ENCODE data around the gene AIG1.
A peak's percentile ranks its signal among the peaks of the same experiment; 100 is the strongest.
"Not testable (repeated sequence)": the region's sequence is repeated elsewhere in the genome, so short reads cannot be mapped to it uniquely, and the experiment has no call there.

AIG1 gene

DNA sequence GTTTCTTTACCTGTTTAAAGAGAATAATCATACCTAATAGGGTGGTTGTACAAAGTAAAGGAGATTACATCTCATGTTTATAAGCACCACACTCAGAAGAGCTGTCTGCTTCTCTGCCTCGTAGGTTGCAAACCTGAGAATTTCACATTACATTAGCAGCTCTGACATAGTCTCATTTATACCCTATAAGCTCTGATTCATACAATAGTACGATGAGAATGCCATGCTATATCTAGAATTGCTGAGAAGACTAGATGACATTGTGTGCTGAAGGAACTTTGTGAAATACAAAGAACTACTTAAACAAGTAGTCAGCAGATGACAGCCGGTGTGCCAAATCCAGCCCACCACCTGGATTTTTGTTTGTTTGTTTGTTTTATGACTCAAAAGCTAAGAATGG is 268.6 kb downstream of the AIG1 start:
- DNase-seq (ENCODE audit: low spot score) = no peak

DNA sequence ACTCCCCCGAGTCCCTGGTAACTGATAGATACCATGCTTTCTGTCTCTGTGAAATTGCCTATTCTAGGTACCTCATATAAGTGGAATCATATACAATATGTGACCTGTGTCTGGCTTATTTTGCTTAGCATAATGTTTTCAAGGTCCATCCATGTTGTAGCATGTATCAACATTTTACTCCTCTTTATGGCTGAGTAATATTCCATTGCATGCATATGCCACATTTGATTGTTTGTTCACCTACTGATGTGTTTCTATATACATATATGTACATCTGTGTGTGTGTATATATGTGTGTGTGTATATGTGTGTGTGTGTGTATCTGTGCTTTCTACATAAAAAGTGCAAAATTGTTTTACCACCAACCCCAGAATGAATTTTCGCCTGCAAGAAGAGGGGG is 270.7 kb downstream of the AIG1 start:
- no peak for DNase-seq (ENCODE audit: low spot score)

DNA sequence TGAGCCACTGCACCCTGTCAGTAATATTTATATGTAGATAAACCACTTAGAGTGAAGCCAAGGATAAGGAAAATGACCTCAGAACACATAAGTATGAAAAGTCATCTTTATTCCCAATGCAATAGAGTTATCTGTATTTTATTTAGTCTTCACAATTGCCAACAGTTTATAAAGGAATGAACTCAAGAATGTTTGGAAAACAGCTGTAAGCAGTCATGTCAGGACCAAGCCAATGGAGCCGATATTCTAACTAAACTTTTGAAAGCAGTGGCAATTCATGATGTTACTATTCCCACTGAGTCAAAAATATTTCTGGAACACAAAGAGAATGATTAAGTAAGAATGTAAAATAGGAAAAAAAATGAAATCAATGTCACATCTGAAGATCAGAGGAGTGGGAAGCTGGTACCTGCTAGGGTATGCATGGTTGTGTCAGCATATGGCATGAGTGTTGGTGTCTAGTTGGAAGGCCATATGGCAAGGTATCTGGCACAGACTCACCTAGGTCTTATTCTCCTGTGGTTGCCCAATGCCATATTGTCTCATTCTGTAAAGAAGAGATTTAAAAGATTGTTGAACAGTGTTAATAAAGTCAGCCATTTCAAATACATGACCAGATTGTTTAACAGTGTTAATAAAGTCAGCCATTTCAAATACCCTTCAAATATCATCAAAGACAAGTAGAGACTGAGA is 271.6 kb downstream of the AIG1 start:
- no peak for DNase-seq (ENCODE audit: low spot score)

DNA sequence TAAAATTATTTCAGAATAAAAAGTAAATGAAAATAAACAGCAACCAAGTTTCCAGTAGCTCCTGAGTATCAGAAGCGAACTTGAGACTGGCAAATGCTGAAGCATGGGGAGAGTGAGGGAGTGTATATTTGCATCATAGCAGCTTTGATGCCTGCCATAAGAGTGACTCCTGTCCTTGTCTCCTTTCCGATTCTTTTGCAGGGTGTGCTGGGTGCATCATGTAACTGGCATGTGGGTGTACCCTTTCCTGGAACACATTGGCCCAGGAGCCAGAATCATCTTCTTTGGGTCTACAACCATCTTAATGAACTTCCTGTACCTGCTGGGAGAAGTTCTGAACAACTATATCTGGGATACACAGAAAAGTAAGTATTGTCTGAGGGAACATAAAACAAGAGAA is 272.4 kb downstream of the AIG1 start:
- DNase-seq (ENCODE audit: low spot score) = no peak

DNA sequence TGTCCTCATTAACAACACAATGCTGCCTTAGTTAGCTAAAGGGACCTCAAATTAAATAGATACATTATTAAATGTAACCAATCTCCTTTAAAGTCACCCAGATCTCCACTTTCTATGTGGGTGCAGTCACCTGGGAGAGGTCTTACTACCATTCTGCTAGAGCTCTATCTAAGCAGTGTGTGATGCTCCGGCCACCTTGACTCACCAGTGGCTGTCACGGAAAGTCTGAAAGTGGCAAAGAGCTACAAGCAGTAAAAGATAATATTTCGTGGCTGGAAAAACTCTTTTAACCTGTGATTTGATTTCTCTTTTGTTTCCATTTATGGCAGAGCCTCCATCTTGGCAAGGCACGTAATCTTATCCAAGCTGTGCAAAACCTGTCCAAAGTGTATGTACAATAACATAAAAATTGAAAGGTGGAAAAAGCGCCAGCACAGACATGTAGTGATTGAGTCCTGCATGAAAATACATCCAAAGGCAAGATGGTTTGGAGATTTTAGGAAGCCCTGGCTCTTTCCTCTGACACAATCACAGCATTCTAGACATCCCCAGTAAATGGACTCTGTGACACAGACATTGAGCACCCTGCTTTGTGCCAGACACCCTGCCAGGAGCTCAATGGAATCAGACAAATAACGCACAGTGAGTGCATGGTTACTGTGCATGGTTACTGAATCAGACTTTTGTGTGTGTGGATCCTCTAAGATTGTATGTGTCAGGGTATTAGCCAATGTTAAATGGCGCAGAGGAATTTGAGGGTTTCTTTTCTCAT is 273.2 kb downstream of the AIG1 start:
- DNase-seq (ENCODE audit: low spot score) = no peak

DNA sequence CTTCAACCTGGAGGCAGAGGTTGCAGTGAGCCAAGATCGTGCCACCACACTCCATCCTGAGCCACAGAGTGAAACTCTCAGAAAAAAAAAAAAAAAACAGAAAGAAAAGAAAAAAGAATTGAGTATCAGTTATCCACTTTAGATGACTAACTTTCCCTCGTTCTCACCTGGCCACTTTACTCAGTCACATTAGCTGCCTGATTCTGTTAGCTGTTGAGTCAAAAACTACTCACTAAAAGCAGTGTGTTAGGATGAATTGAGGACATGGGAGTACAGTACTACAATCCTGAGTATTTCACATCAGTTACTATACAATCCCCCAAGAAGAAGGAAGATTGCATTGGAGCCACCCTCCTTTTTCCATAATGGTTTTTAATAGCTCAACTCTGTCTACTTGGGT is 275.2 kb downstream of the AIG1 start:
- no peak for DNase-seq (ENCODE audit: low spot score)

DNA sequence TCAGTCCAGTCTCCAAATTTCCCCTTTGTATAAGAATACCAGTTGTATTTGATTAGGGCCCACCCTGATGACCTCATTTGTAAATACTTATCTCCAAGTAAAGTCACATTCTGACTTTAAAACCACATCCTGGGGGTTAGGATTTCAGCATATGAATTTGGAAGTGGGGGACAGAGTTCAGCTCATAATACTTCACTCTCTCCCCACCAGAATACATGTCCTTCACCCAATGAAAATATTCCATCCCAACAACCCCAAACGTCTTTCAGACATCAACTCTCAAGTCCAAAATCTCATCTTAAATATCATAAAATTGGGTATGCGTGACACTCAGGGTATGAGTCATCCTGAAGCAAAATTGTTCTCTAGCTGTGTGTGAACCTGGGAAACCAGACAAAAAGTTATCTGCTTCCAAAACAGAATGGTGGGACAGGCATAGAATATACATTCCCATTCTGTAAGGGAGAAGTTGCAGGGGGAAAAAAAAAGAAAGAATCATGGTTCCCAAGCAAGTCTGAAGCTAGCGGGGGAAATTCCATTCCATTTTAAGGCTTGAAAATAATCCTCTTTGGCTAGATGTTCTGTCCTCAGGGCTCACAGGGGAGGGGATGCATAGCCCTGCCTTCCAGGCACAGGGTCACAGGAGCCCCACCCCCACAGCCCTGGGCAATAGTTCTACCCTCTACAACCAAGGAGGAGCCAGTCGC is 275.9 kb downstream of the AIG1 start:
- DNase-seq (ENCODE audit: low spot score) = no peak

DNA sequence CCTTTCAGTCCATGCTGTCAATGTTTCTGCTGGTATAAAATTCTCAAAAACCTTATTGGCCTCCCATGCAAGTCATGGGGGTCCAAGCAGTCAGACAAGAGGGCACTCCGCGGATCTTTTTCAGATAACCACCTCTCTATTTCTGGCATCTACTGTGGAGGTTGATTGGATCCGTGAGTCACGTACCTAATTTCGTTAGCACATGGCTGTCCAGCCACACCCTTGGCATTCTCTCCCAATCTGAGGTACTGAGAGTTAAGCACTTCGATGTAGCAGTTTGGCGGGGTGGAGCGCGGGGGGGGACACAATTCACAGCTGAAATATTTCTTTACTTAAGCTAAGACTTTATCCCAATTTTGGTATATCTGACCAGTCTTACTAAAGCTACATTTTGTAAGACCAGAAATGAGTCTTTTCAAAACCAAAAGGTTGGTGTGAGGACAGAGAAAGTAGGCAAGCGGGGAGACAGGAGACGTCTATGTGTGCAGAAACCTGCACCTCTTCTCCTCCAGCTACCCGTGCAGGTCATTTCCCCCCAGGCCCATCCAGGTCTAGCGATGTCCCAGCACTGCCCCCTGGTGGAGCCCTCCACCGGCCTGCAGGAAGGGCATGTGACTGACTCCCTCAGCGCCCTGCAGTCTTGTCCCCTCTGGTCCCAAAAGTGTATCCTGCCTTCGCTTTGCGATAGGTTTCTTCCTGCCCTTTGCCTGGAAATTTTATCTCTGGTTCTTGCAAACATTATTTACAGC is 276.7 kb downstream of the AIG1 start:
- DNase-seq (ENCODE audit: low spot score) = peak; percentile 36

DNA sequence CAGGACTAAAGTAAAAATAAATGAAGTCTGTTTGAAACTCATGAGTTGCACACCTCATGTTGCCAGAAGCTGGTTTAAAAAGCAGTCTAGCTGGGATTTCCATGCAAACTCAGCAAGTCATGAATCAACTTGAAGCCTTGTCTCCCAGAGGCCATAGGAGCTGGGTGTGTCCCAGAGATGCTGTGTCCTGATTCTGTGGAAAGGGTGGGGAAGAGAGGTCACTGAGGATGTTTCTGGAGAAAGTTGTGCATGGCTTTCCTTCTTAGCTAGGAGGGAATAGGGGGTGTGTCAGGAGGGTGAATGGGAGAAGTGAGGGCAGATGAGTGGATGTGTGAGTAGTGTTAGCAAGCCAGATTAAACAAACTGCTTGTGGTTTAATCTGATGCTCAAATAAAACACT is 278.5 kb downstream of the AIG1 start:
- no peak for DNase-seq (ENCODE audit: low spot score)

DNA sequence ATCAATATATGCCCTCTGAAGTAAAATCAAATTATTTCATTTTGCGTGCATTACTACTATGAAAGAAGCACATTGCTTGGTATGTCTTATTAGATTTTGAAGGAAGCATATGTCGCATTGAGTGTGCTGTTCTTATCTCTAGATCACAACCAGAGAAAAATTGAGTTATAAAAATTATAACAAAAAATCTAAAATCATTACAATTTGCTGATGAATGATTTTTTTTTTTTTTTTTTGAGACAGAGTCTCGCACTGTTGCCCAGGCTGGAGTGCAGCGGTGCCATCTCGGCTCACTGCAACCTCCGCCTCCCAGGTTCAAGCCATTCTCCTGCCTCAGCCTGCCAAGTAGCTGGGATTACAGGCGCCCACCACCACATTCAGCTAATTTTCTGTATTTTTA is 284.8 kb downstream of the AIG1 start:
- not testable (repeated sequence) for DNase-seq (ENCODE audit: low spot score)

DNA sequence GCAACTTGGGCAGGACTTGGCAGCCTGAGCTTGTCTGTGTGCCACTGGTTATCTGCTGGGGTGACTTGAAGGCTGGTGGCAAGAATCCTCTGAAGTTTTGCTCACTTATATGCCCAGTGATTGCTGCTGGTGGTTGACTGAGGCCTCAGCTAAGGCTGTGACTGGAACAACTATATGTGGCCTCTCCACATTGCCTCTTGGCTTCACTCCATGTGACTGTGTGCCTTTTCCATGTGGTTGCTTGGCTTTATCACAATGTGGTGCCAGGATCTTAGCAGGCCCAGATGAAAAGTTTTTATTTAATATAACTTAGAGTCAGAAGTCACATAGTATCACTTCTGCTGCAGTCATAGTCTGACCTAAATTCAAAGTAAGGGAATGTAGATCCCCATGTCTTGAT is 285.3 kb downstream of the AIG1 start:
- DNase-seq (ENCODE audit: low spot score) = no peak

DNA sequence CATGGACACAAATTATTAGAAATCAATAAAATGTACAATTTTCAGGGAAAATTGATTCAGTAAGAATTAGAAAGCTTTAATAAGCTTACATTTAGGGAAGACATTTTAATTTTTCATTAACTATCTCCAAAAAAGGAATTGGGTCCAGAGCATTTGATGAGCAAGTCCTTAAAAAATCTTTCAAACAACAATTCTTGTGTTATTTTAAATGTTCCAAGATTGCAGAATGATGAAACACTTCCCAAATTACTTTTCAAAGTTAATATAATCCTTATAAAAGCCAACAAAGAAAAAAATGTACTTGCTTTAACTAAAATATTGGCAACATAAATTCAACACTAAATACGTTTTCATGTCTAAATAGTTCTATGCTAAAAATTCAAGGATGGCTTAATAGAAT is 287.8 kb downstream of the AIG1 start:
- no peak for DNase-seq (ENCODE audit: low spot score)

DNA sequence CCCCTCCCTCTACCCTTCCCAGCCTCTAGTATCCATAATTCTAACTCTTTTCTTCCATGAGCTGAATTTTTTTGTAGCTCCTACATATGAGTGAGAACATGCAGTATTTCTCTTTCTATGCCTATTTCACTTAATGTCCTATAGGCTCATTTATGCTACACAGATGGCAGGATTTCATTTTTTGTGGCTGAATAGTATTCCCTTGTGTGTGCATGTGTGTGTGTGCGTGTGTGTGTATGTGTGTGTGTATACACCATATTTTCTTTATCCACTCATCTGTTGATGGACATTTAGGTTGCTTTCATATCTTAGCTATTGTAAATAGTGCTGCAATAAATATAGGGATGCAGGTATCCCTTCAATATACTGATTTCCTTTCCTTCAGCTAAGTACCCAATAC is 288.8 kb downstream of the AIG1 start:
- no peak for DNase-seq (ENCODE audit: low spot score)

DNA sequence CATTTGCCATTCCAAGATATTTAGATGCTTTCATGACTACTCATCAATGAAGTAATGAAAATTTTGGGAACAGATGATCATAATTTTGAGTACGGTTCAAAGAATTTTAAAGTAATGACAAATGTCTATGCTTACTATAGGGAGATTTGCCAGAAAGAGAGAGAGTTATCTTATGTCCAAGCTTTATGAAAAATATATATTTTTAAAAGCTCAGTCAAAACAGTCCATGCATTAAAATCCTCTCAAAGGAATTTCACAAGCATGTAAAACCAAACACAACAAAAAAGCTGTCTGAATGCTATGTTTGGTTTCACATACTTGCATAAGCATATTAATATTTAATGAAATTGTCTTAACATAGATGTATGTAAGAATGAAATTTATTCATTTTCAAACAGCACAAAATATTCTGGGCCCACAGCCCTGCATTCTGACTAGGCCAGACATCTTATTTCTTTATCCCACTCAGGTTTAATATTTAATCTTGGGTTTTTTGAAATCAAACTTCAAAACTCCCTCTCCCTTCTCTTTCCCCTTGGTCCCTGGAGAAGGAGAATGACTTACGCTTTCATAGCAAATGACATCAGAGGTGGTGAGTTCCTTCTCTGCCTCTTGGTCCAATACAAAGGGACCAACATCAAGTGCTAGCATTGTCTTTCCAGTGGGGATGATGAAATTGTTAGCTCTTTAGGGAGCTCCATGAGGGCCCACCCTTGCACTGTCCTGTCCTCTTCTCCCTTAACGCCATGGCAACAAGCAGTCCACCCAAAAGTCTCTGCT is 295.6 kb downstream of the AIG1 start:
- no peak for DNase-seq (ENCODE audit: low spot score)

DNA sequence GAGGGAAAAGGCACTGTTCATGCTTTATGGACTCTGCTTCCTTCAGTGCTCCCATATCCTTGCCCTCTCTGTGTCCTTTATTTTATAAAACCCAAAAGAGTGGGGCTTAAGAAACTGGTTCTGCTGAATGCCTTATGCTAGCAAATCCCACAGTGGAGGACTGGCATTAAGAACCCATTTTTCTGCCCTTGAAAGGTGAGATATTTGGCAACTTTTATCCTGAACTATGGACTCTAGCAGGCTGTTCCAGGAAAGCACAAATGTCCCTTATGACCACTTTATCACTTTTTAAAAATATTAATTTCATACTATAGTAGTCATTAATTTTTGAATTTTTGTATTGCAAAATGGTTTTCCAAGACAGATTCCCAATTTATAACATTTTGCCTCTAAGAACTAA is 296.5 kb downstream of the AIG1 start:
- DNase-seq (ENCODE audit: low spot score) = no peak

DNA sequence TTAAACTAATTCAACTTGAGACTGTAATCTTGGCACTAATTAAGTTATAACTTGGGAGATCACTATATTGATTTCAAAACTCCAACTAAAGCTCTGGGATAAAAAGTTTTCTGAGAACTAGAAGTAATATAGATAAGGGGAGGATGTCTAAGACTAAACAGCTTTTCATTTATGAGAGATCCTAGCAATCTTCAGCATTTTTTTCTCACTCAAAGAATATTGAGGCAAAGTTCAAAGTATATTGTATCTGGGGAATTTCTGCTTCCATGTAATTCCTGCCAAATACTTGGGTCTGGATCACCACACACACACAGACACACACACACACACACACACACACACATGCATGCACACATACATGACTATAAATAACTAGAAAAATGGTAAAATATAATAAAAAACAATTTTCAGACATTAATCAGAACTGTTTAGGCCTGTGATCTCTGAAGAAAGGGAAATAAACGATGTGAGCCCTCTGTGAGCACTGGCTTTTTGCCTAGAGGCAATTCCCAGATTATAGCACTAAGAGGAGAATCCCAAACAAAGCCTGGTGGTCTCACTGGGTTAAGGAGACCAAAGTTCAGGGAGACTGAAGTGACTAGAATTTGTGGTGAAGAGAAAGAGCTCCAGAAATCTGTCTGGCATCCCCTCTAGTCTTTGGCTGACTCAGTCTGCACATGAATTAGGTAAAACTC is 297.0 kb downstream of the AIG1 start:
- DNase-seq (ENCODE audit: low spot score) = no peak

DNA sequence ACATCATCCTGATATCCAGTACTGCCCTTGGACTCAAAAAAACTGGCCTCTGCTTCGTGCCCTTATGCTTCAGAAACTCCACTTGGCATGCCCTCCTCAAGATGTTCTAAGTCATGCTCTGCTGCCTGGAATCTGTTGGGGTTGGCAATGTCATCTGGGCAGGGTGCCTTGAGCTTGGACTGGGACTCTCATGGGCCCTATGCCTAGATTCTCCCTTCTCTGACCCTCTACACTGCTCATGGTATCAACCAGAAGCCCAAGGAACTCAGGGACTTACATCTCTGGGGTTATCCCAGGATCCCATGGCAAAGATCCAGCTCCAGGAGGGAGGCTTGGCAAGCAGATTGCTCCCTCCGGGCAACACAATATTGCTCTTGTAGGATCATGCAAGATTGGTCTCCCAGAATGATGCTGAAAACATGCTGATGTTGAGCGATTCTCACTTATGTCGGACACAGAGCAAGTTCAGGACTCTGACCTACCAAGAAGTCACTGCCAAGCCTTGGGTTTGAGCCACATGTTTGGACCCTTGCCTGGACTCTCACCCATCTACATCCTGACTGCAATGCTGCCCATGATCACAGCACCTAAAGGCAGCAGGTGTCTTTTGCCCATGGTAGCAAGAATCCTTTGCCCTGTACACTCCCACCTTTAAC is 301.0 kb downstream of the AIG1 start:
- no peak for DNase-seq (ENCODE audit: low spot score)

DNA sequence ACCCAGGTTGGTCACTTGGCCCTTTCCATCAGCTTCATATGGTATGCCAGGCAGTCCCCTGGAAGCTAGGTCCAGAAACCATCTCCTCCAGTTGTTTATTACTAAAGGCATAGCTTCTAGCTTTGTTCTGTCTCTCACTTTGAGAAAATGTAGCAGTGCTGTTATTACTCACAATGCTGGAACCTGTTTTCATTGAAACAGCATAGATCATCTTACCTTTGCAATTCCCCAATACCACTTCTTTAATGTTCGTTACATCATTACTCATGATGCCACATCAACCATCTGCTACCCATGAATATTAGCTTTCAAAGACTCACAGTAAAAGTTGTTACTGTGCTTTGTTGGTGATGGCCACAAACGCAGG is 301.5 kb downstream of the AIG1 start:
- DNase-seq (ENCODE audit: low spot score) = no peak

DNA sequence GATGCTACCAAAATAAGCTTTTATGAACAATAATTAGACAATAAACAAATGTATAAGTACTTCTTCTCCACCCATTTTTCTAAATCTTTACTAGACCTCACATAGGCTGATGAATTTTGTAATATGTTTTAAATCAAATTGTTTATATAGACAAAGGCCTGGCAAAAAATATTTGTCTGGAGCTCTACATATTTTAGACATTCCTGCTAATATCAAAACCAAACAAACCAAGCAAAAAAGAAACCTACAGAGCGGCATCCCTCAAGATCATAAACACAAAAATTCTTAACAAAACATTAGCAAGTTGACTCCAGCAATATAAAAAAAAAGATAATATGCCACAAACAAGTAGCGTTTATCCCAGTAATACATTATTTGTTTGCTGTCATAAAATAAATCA is 302.6 kb downstream of the AIG1 start:
- DNase-seq (ENCODE audit: low spot score) = no peak

DNA sequence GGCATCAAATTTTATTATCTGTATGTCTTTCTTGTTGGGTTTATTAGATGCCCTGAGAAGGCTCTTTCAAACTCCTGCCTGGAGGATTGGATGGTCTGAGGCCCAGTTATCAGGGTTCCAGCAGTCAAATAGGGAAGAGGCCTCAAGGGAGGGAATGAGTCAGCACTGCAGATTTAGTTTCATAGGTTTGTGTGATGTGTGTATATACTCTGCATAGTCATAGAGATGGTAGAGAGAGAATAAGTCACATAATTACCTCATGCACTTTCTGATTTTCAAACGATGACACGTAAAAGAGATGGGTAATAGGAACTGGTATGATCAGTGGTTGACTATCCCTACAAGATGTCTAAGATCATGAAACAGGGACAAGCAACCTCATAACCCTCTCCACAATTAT is 307.7 kb downstream of the AIG1 start:
- DNase-seq (ENCODE audit: low spot score) = no peak

DNA sequence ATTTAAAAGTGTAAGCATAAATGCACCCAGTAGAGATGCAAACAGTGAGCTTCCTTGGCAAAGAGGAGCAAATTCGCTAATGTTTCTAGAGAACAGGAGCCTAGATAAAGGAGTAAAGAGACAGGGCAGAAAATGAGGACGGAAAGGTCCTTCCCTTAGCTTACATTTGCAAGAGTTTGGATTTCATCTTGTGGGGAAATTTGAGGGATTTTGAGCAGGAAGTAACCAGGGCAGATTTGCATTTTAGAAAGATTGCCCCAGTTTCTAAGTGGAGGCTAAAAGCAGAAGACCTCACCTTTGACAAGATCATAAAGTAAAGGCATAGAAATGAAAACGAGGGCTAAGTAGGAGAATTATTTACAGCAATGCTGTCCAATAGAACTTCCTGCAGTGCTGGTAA is 309.3 kb downstream of the AIG1 start:
- no peak for DNase-seq (ENCODE audit: low spot score)
